Activated T-cell treated with anti-CD3 and anti-CD28 coated beads for 48 hours (primary cell): Measurements from ENCODE around the gene SUPT3H.
"Not testable (repeated sequence)": the region's sequence is repeated elsewhere in the genome, so short reads cannot be mapped to it uniquely, and the experiment has no call there.

ENCODE experiments used
- DNase-seq: peaks from one replicate; pipeline ENCODE4 v3.0.0-alpha.2; 2020; ENCODE audit warnings: low read depth

SUPT3H gene

GRCh38 chr6:45255434-45255833 is 122.3 kb downstream of the SUPT3H start:
- DNase-seq: no peak

- no peak for DNase-seq
These were observed 123.5 kb downstream of the SUPT3H start for GRCh38 chr6:45254253-45254652.

GRCh38 chr6:45253453-45253852 is 124.3 kb downstream of the SUPT3H start:
- no peak for DNase-seq

- DNase-seq: no peak
These were observed 146.1 kb downstream of the SUPT3H start for GRCh38 chr6:45231660-45232059.

GRCh38 chr6:45229416-45229815 is 148.3 kb downstream of the SUPT3H start:
- no peak for DNase-seq

GRCh38 chr6:45226081-45226480 is 151.7 kb downstream of the SUPT3H start:
- no peak for DNase-seq

GRCh38 chr6:45222380-45222779 is 155.4 kb downstream of the SUPT3H start:
- DNase-seq: no peak

- no peak for DNase-seq
These were observed 162.0 kb downstream of the SUPT3H start for GRCh38 chr6:45215759-45216158.

GRCh38 chr6:45212976-45213375 is 164.8 kb downstream of the SUPT3H start:
- no peak for DNase-seq

GRCh38 chr6:45209762-45210161 is 168.0 kb downstream of the SUPT3H start:
- no peak for DNase-seq

- no peak for DNase-seq
These were observed 170.8 kb downstream of the SUPT3H start for GRCh38 chr6:45206793-45207492.

GRCh38 chr6:45201484-45201883 is 176.2 kb downstream of the SUPT3H start:
- no peak for DNase-seq

GRCh38 chr6:45200510-45200909 is 177.2 kb downstream of the SUPT3H start:
- DNase-seq: no peak

GRCh38 chr6:45199554-45199953 is 178.2 kb downstream of the SUPT3H start:
- no peak for DNase-seq

GRCh38 chr6:45196121-45196520 is 181.6 kb downstream of the SUPT3H start:
- no peak for DNase-seq

GRCh38 chr6:45195137-45195536 is 182.6 kb downstream of the SUPT3H start:
- no peak for DNase-seq

GRCh38 chr6:45192556-45192955 is 185.2 kb downstream of the SUPT3H start:
- DNase-seq: no peak

- no peak for DNase-seq
These were observed 186.3 kb downstream of the SUPT3H start for GRCh38 chr6:45191414-45191813.

GRCh38 chr6:45187836-45188235 is 189.9 kb downstream of the SUPT3H start:
- no peak for DNase-seq

- DNase-seq: no peak
These were observed 192.1 kb downstream of the SUPT3H start for GRCh38 chr6:45185403-45186251.

GRCh38 chr6:45184937-45185336 is 192.8 kb downstream of the SUPT3H start:
- no peak for DNase-seq

GRCh38 chr6:45184040-45184439 is 193.7 kb downstream of the SUPT3H start:
- no peak for DNase-seq

- DNase-seq: not testable (repeated sequence)
These were observed 201.4 kb downstream of the SUPT3H start for GRCh38 chr6:45176373-45176772.
